ENCODE results near the gene DTWD1. TPM values are rescaled to one million over a fixed set of nuclear protein-coding genes. Genes with fewer than 3 reads are reported as not detected.
"Not testable (repeated sequence)": the region's sequence is repeated elsewhere in the genome, so short reads cannot be mapped to it uniquely, and the experiment has no call there.

Gene DTWD1
- total RNA-seq, 4 donors from 2014 or later: 22.6 to 98.1 (median 71.5) TPM

- no peak overlapping the region for H3K4me3 ChIP-seq
- no peak overlapping the region for H3K27ac ChIP-seq
- no peaks in the 10 kb centered on the region for H3K4me1 ChIP-seq
- intact Hi-C loops (cut with DNase I; ENCODE audit: low total_unique reads): no loop called here
- no peaks in the 10 kb centered on the region for H3K27me3 ChIP-seq
- TF ChIP-seq, protein P1, sequence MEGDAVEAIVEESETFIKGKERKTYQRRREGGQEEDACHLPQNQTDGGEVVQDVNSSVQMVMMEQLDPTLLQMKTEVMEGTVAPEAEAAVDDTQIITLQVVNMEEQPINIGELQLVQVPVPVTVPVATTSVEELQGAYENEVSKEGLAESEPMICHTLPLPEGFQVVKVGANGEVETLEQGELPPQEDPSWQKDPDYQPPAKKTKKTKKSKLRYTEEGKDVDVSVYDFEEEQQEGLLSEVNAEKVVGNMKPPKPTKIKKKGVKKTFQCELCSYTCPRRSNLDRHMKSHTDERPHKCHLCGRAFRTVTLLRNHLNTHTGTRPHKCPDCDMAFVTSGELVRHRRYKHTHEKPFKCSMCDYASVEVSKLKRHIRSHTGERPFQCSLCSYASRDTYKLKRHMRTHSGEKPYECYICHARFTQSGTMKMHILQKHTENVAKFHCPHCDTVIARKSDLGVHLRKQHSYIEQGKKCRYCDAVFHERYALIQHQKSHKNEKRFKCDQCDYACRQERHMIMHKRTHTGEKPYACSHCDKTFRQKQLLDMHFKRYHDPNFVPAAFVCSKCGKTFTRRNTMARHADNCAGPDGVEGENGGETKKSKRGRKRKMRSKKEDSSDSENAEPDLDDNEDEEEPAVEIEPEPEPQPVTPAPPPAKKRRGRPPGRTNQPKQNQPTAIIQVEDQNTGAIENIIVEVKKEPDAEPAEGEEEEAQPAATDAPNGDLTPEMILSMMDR (IDR thresholded peaks at IDR 0.05): no peak
- no peak for TF ChIP-seq POLR2A (IDR thresholded peaks at IDR 0.05)
- no peak for DNase-seq
- H3K36me3 ChIP-seq: no peaks in the 10 kb centered on the region
- H3K9me3 ChIP-seq: no peaks in the 10 kb centered on the region
Measured at GRCh38 chr15:49652922-49653321, 32.1 kb downstream of the DTWD1 start.

- intact Hi-C loops (cut with DNase I; ENCODE audit: low total_unique reads): no loop called here
- H3K4me1 ChIP-seq: no peaks in the 10 kb centered on the region
- TF ChIP-seq, protein P1 (IDR thresholded peaks at IDR 0.05): no peak
- no peak for TF ChIP-seq POLR2A (IDR thresholded peaks at IDR 0.05)
- DNase-seq: no peak
- no peak overlapping the region for H3K27ac ChIP-seq
- H3K27me3 ChIP-seq: no peaks in the 10 kb centered on the region
- H3K36me3 ChIP-seq: no peaks in the 10 kb centered on the region
- no peaks in the 10 kb centered on the region for H3K9me3 ChIP-seq
- no peak overlapping the region for H3K4me3 ChIP-seq
Measured at GRCh38 chr15:49656734-49657133, 35.9 kb downstream of the DTWD1 start.

DNA sequence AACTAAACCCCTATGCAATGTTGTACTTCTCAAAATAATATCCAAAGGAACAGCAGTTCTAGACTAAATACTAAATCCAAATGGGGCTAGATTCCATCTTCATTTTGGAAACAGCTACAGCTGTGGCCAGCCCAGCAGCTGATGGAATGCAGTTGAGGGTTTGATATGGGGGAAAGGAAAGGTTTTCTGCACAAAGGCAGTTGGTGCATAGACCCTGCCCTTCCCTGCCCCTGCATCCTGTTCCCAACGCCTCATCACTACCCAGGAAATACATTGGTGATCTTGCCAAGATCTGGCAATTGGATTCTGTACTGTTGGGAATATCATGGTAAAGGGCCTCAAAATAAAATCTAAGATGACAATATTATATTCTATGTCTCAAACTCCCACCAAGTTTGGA lies 43.9 kb downstream of the DTWD1 start:
- no peaks in the 10 kb centered on the region for H3K36me3 ChIP-seq
- H3K27ac ChIP-seq: no peak overlapping the region
- TF ChIP-seq, protein P1 (IDR thresholded peaks at IDR 0.05): no peak
- no peak for TF ChIP-seq POLR2A (IDR thresholded peaks at IDR 0.05)
- DNase-seq: no peak
- H3K27me3 ChIP-seq: no peaks in the 10 kb centered on the region
- intact Hi-C loops (cut with DNase I; ENCODE audit: low total_unique reads): no loop called here
- no peaks in the 10 kb centered on the region for H3K4me1 ChIP-seq
- H3K4me3 ChIP-seq: no peak overlapping the region
- no peaks in the 10 kb centered on the region for H3K9me3 ChIP-seq

DNA sequence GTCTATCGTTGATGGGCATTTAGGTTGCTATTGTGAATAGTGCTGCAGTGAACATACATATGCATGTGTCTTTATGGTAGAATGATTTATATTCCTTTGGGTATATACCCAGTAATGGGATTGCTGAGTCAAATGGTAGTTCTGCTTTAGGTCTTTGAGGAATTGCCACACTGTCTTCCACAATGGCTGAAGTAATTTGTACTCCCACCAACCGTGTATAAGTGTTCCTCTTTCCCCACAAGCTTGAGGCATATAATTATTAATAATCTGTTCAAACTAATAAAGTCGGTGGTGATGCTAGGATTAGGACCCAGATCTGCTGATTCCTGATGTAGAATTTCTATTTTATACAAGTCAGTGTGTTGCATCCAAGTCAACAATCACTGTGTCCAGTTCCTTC lies 45.6 kb downstream of the DTWD1 start:
- H3K36me3 ChIP-seq; H3K27ac ChIP-seq; H3K27me3 ChIP-seq; H3K9me3 ChIP-seq; H3K4me3 ChIP-seq; intact Hi-C loops (cut with DNase I; ENCODE audit: low total_unique reads); DNase-seq; H3K4me1 ChIP-seq: not testable (repeated sequence)

- H3K27ac ChIP-seq: peak overlapping the region; percentile 40 to 64
- DNase-seq: no peak
- no peaks in the 10 kb centered on the region for H3K36me3 ChIP-seq
- H3K27me3 ChIP-seq: no peaks in the 10 kb centered on the region
- no peaks in the 10 kb centered on the region for H3K9me3 ChIP-seq
- H3K4me1 ChIP-seq: no peaks in the 10 kb centered on the region
- intact Hi-C loops (cut with DNase I; ENCODE audit: low total_unique reads): no loop called here
- H3K4me3 ChIP-seq: no peak overlapping the region
- no peak for TF ChIP-seq POLR2A (IDR thresholded peaks at IDR 0.05)
- TF ChIP-seq, protein P1 (IDR thresholded peaks at IDR 0.05): no peak
Measured at GRCh38 chr15:49669288-49669687, 48.4 kb downstream of the DTWD1 start.

DNA sequence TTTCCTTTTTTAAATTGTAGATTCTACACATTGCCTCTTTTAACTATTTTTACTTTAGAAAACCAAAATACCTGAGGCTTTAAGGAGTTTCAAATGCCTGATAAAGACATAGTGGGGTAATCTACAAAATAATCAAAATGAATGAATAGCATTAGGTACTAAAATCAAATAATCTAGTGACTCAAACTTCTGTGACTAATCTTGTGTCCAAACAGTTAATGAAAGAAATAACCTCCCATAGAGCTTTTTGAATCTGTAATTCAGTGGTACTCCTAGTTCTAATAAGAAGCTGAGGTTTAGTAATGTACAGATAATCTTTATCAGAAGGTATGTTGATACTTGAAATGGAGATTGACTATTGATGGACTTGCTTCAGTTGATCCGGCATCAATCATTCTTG lies 53.0 kb downstream of the DTWD1 start:
- TF ChIP-seq, protein P1 (IDR thresholded peaks at IDR 0.05): no peak
- TF ChIP-seq POLR2A (IDR thresholded peaks at IDR 0.05): no peak
- no peak overlapping the region for H3K4me3 ChIP-seq
- H3K27ac ChIP-seq: peak overlapping the region; percentile 40 to 69
- DNase-seq: no peak
- H3K9me3 ChIP-seq: no peaks in the 10 kb centered on the region
- no peaks in the 10 kb centered on the region for H3K36me3 ChIP-seq
- intact Hi-C loops (cut with DNase I; ENCODE audit: low total_unique reads): no loop called here
- no peaks in the 10 kb centered on the region for H3K27me3 ChIP-seq
- no peaks in the 10 kb centered on the region for H3K4me1 ChIP-seq
